Measurements from ENCODE around the gene OBSCN.
A peak's percentile ranks its signal among the peaks of the same experiment; 100 is the strongest.
"Not testable (repeated sequence)": the region's sequence is repeated elsewhere in the genome, so short reads cannot be mapped to it uniquely, and the experiment has no call there.

The OBSCN gene

DNA sequence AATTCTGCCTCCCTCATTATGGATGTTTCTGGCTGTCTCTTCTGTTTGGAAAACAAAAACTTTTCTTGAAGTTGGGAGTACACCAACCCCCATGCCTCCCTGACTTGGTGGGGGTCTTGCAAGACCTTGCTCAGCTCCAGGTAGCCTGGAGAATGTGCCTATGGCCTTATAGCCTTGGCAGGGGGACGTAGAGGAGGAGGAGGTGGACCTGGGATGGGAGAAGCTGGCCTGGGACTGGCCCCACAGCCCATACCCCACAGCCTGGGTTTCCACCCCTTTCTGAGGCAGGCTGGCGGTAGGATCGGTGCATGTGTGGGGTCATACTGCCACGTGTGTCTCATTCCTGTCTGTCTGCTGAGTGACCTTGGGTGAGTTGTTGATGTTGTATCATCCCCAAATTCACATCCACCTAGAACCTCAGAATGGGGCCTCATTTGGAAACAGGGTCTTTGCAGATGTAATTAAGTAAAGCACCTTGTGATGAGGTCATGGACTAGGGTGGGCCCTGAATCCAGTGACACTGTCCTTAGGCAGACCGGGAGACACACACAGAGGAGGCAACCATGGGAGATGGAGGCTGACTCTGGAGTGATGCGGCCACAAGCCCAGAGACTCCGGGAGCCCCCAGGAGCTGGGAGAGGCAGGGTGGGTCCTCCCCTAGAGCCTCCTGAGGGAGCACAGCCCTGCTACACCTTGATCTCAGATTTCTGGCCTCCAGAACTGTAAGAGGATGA lies 18.5 kb downstream of the OBSCN start:
- H3K27ac ChIP-seq: no peak overlapping the region
- TF ChIP-seq CTCF (IDR thresholded peaks at IDR 0.05): no peak
- no peak for TF ChIP-seq ZFX (IDR thresholded peaks at IDR 0.05; ENCODE audit: borderline replicate concordance)

DNA sequence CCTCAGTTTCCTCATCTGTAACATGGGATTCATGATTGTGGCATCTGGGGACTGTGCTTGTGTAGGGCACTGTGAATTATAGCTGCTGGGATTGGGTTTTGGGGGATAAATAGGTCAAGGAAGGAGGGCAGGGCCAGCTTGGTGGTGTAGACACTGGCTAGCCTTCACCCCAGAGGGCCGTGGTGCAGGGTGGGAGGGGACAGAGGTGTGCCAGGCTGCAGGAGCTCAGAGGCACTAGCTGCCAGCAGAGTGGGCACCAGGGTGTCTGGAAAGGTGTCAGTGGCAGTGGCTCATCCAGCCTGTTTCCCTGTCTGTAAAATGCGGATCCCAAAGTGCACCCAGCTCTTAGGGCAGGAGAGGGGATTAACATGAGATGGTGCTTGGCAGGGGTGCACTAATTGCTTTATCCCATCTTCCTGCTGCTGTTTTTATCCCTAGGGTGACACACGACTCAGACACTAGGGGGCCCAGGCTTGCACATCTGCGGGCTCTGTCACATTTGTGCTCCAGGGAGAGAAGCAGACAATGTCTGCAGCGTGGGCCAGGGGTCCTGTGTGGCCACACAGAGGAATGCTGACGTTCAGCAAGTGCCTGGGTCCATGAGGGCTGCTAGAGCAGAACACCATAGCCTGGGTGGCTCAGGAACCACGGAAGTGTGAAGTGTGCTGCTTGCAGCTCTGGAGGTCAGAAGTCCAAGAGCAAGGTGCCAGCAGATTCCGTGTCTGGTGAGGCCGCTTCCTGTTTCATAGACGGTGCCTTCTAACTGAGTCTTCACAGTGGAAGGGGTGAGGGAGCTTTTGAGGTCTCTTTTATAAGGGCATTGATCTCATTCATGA lies 19.3 kb downstream of the OBSCN start:
- TF ChIP-seq ZFX (IDR thresholded peaks at IDR 0.05; ENCODE audit: borderline replicate concordance) (no peak), CTCF (IDR thresholded peaks at IDR 0.05) (peak; percentile 14; the same call in 1 of the 2 replicates)
- H3K27ac ChIP-seq: no peak overlapping the region

- H3K27ac ChIP-seq: not testable (repeated sequence)
Observed at GRCh38 chr1:228228147-228228546, 20.3 kb downstream of the OBSCN start.

- TF ChIP-seq ZFX (IDR thresholded peaks at IDR 0.05; ENCODE audit: borderline replicate concordance) (no peak), CTCF (IDR thresholded peaks at IDR 0.05) (no peak)
- H3K27ac ChIP-seq: no peak overlapping the region
Observed at GRCh38 chr1:228228601-228229074, 20.8 kb downstream of the OBSCN start.

GRCh38 chr1:228231189-228231588 lies 23.3 kb downstream of the OBSCN start:
- TF ChIP-seq CTCF (IDR thresholded peaks at IDR 0.05) (no peak), ZFX (IDR thresholded peaks at IDR 0.05; ENCODE audit: borderline replicate concordance) (no peak)

DNA sequence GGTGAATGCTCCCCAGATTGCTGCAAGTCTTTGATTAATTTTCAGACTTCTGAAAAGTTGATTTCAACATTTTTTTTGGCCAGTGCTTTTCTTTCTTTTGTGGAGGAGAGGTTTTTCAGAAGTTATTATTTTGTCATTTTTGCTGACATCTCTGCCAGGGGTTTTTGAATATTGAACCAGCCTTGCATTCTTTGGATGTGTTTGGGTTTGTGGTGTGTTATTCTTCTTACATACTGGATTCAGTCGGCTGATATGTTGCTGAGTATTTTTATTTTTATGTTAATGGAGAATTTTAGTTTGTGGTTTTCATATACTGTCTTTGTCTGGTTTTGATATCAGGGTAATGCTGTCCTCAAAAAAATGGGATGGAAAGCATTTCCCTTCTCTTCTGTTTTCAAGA lies 25.3 kb downstream of the OBSCN start:
- TF ChIP-seq ZFX (IDR thresholded peaks at IDR 0.05; ENCODE audit: borderline replicate concordance): no peak
- H3K27ac ChIP-seq: no peak overlapping the region

More at GRCh38 chr1:228231189-228231588, 23.3 kb downstream of the OBSCN start:
- H3K27ac ChIP-seq: no peak overlapping the region

DNA sequence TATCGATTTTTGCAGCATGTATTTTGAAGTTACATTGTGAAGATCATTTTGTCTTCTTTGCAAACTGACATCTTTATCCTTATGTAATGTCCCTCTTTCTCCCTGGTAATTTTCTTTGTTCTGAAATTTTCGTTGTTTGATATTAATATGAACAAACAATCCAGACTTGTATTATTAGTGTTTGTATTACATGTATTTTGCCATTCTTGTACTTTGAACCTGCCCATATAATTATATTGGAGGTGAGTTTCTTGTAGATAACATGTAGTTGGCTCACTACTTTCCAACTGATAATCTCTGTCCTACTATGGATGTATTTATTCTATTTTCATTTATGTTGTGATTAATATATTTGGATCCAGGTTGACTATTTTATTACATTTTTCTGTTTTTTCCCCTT lies 27.1 kb downstream of the OBSCN start:
- no peak for TF ChIP-seq ZFX (IDR thresholded peaks at IDR 0.05; ENCODE audit: borderline replicate concordance)
- no peak for TF ChIP-seq CTCF (IDR thresholded peaks at IDR 0.05)
- no peak overlapping the region for H3K27ac ChIP-seq

DNA sequence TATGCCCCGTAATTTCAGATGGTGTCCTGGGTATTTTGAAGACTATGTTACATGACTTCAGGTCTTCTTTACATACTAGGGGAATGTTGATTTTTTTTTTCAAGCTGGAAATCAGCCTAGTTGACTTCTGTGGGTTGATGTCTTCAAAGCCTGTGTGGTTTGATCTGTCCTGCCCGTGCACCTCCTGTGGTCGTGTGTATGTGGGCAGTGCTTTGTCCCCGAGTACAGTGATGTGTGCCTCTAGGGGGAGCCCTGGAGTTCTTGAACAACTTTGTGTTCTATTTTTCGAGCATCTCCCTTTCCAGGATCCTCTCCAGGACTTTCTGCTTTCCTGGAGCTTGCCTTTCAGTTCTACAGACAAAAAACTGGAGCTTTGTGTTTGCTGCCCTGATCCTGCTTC lies 28.9 kb downstream of the OBSCN start:
- H3K27ac ChIP-seq: no peak overlapping the region
- TF ChIP-seq ZFX (IDR thresholded peaks at IDR 0.05; ENCODE audit: borderline replicate concordance) (no peak), CTCF (IDR thresholded peaks at IDR 0.05) (peak; percentile 80)

All from 22Rv1 (cell line).